ENCODE measurements around the gene ADISSP. TPM values are rescaled to one million over a fixed set of nuclear protein-coding genes. Genes with fewer than 3 reads are reported as not detected.

Gene ADISSP
- total RNA-seq, 1 donor from 2014 or later, result 7.7 TPM

DNA sequence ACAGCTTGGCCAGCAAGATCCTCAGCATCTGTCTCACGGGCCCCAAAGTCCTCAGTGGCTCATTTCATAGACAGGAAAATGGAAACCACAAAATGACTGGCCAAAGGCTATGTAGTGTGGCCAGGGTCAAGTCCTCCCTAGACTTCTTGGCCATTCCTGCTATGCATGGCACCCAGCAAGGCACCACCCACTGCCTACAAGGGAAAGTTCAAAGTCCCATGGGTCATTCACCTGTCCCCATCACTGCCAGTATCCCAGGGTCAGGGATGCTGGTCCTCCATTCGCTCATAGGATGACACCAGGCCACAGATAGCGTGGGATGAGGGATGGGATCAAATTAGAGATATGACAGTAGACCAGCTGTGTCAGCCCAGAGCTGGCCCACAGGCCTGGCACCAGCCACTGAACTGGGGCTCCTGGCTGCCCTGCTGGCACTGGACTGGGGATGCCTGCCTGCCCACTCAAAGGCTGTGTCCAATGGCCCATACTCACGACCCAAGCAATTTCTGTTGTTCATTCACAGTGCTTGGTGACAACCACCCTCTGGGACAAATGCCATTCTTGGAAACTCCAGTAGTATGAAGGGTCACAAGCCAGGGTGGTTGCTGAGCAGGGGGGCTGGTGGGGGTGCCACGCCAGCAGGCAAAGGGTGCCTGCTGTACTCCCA lies 11.6 kb downstream of the ADISSP start:
- DNase-seq (ENCODE audit: low spot score), result no peak

GRCh38 chr20:3755269-3755668 lies 12.3 kb downstream of the ADISSP start:
- DNase-seq (ENCODE audit: low spot score), result no peak

DNA sequence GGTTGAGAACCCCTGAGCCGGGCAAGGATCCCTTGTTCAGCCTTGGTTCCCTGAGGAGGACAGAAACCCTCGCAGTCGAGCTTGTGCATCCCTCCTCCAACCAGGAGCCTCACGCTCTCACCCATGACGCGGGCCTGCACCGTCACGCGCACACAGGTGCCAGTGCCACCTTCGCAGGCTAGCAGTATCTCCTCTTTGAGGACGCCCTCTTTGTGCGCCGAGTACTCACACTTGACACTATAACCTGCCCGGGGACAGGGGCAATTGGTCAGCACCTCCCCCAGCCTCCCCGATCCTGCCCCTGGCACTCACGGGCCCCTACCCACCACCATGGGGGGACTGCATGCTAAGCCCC lies 13.3 kb downstream of the ADISSP start:
- no peak for DNase-seq (ENCODE audit: low spot score)

DNA sequence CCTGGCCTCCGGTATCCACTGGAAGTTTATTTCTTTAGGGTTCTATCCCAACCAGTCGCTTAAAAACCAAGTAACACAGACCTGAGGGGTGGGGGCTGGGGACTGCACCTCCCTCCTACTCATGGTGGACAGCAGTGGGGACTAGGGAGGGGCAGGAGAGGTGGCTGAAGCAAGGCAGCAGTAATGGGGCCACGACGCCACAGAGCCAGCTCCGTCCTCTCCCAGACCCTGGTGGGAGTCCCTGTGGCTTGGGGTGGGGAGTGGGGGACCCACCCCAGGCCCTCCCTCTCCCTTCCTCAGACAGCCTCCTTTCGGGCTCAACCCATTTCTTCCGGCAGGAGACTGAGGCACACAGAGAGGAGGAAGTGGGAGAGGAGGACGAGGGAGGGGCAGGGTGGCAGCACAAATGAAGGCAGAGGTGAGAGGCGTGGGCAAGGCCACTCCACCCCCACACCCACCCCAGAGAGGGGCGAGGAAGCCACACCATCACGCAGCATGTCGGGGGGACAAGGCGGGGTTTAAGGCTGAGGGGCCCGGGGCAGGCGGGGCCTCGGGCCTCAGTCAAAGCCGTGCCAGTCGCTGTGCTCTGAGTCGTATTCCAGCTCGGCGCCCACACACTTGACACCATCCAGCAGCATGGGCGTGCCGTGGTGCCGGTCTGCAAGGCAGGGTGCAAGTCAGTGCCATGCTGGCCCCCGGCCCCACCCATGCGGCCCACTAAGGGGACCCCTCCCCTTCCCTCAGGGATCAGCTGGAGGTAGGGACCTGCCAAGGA lies 13.9 kb downstream of the ADISSP start:
- no peak for DNase-seq (ENCODE audit: low spot score)

DNA sequence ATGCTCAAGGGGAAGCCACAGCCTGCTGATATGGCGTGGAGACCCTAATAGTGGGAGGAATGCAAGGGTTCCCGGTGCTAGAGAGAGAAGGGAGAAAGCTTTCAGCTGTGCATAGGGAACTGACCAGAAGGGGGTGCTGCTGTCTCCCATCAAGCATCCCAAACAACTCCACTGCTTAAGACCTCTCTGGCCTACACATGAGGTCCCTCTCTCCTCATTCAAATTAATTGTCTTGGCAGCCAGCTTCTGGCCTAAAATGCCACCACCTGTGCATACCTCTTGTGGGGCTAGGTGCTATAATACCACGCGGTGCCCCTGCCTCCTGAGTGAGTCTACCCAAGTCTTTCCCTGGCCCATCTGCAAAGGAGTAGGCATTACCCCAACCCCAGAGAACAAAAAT lies 14.5 kb downstream of the ADISSP start:
- peak; percentile 74 for DNase-seq (ENCODE audit: low spot score)

- DNase-seq (ENCODE audit: low spot score), result no peak
Observed at GRCh38 chr20:3752386-3752759, 15.2 kb downstream of the ADISSP start.

GRCh38 chr20:3751675-3752385 lies 15.7 kb downstream of the ADISSP start:
- DNase-seq (ENCODE audit: low spot score), result peak; percentile 79

- no peak for DNase-seq (ENCODE audit: low spot score)
Observed at GRCh38 chr20:3751305-3751674, 16.3 kb downstream of the ADISSP start.

GRCh38 chr20:3749689-3750531 lies 17.6 kb downstream of the ADISSP start:
- no peak for DNase-seq (ENCODE audit: low spot score)

- DNase-seq (ENCODE audit: low spot score), result no peak
Observed at GRCh38 chr20:3749087-3749688, 18.4 kb downstream of the ADISSP start.

- no peak for DNase-seq (ENCODE audit: low spot score)
Observed at GRCh38 chr20:3748073-3748472, 19.5 kb downstream of the ADISSP start.

DNA sequence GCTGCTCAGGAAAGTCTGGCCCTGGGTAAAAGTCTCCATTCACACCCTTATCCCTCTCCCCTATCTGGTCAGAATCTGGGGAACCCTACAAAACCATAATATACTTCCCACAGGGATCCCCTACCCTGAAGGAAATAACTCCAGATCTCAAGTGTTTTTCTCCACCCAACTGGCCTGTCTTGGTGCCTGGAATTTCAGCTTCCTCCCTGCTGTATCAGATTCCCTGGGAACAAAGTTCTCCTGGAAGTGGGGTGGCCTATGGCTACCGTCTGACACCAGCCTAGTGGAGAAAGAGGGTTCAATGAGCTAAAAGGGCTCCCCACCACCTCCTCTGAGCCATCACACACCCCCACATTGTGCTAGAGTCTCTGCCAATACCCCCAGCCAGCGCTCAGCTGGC lies 20.1 kb downstream of the ADISSP start:
- no peak for DNase-seq (ENCODE audit: low spot score)

- no peak for DNase-seq (ENCODE audit: low spot score)
Observed at GRCh38 chr20:3745686-3746173, 21.8 kb downstream of the ADISSP start.

DNA sequence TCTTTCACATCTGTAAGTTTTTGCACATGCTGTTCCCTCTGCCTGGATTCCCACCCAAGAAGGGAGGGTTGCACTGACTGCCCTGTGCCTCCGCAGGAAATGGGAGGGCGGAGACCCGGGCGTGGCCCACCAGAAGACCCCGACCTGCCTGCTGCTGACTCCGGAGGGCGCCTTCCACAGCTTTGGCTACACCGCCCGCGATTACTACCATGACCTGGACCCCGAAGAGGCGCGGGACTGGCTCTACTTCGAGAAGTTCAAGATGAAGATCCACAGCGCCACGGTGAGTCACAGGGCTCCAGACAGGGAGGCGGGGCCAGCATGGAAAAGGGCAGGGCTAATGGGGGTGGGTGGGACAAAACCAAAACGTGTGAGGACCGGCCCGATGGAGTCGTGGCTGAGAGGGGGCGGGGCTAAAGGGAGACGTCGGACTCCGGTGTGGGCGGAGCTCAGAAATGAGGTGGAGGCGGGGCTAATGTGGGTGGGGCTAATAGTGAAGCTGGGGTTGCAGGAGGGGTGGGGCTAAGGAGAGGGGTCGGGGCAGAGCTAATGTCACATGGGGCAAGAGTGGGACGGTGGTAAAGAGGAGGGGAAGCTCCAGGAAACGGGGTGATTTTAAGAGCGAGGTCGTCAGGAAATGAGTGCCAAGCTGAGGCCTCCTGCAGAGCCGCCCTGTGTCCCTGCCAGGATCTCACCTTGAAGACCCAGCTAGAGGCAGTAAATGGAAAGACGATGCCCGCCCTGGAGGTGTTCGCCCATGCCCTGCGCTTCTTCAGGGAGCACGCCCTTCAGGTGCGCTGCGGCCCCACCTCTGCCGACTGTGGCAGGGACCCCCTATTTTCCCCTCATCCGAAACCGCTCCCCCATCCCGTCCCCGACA lies 22.5 kb downstream of the ADISSP start:
- no peak for DNase-seq (ENCODE audit: low spot score)

DNA sequence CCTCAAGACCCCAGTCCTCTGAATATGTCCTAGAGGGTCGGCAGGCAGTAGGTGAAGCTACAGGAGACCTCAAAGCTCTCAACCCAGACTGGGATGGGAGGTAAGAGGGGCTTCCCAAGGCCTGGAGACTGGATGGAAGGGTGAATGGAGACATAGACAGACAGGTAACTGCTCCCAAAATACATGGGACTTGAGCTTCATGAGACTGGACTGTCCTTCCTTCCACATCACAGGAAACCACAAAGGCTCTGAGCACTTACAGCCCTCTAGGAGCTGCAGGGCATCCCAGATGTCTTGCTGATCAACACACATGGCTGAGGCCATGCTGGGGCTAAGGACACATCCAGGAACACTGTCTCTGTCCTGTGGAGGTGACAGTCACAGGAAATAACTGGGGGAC lies 23.5 kb downstream of the ADISSP start:
- DNase-seq (ENCODE audit: low spot score), result no peak

DNA sequence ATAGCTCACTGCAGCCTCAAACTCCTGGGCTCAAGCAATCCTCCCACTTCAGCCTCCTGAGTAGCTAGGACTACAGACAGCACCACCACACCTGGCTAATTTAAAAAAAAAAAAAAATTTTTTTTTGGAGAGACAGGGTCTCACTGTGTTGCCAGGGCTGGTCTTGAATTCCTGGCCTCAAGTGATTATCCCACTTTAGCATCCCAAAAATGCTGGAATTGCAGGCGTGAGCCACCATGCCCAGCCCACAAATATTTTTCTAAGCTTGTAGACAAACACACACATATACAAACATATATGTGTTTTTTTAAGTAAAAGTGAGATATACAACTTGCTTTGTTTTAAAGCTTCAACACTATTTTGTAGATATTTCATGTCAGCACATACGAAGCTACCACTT lies 24.3 kb downstream of the ADISSP start:
- no peak for DNase-seq (ENCODE audit: low spot score)

- DNase-seq (ENCODE audit: low spot score), result no peak
Observed at GRCh38 chr20:3741836-3742458, 25.6 kb downstream of the ADISSP start.

DNA sequence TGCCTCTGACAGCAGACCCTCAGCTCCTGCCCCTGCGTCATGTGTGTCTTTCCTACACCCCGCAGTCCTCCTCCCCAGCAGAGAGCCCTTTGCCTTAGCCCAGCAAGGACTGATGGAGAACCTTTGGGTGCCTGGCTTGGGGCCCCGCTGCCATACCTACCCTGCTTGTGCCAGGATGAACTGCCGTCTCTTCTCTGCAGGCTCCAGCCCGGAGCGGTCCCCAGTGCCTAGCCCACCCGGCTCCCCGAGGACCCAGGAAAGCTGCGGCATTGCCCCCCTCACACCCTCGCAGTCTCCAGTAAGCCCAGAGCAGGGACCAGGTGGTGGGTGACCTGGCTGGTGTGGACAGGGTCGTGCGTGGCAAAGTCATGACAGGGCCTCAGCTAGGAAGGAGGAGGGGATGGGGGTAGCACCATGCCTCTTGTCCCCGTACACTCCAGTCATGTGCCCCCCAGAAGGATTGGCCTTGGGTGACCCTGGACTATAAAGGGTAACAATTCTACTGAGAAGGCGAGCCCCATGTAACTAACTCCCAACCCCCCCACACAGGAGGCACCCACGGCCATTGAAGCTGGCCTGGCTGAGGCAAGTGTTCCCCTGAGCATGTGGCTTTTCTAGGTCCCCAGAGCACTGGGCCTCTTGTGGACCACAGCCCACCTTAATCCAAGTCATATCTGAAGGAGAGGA lies 26.8 kb downstream of the ADISSP start:
- no peak for DNase-seq (ENCODE audit: low spot score)

- no peak for DNase-seq (ENCODE audit: low spot score)
Observed at GRCh38 chr20:3739926-3740451, 27.6 kb downstream of the ADISSP start.
